Measurements from ENCODE around the gene NCKAP1.
"Not testable (repeated sequence)": the region's sequence is repeated elsewhere in the genome, so short reads cannot be mapped to it uniquely, and the experiment has no call there.

DNA sequence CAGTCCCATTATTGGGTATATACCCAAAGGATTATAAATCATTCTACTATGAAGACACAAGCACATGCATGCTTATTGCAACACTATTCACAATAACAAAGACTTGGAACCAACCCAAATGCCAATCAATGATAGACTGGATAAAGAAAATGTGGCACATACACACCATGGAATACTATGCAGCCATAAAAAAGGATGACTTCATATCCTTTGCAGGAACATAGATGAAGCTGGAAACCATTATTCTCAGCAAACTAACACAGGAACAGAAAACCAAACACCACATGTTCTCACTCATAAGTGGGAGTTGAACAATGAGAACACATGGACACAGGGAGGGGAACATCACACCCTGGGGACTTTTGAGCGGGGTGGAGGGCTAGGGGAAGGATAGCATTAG lies 158.2 kb downstream of the NCKAP1 start:
- TF ChIP-seq, protein P1, sequence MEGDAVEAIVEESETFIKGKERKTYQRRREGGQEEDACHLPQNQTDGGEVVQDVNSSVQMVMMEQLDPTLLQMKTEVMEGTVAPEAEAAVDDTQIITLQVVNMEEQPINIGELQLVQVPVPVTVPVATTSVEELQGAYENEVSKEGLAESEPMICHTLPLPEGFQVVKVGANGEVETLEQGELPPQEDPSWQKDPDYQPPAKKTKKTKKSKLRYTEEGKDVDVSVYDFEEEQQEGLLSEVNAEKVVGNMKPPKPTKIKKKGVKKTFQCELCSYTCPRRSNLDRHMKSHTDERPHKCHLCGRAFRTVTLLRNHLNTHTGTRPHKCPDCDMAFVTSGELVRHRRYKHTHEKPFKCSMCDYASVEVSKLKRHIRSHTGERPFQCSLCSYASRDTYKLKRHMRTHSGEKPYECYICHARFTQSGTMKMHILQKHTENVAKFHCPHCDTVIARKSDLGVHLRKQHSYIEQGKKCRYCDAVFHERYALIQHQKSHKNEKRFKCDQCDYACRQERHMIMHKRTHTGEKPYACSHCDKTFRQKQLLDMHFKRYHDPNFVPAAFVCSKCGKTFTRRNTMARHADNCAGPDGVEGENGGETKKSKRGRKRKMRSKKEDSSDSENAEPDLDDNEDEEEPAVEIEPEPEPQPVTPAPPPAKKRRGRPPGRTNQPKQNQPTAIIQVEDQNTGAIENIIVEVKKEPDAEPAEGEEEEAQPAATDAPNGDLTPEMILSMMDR (IDR thresholded peaks at IDR 0.05 in 2 of 3, conservative IDR thresholded peaks at IDR 0.05 in 1 of 3; ENCODE audit: borderline replicate concordance in 1 of 3, insufficient read depth in 1 of 3, low read depth in 2 of 3, low read length in 2 of 3) = not testable (repeated sequence)
- not testable (repeated sequence) for TF ChIP-seq FOSL1 (IDR thresholded peaks at IDR 0.05; ENCODE audit: low read depth); EZH2 (IDR thresholded peaks at IDR 0.05); TCF7L2 (IDR thresholded peaks at IDR 0.05; ENCODE audit: borderline replicate concordance, extremely low read depth, insufficient read depth, insufficient read length); POLR2AphosphoS5 (IDR thresholded peaks at IDR 0.05; ENCODE audit: low read depth, low read length); SP1 (IDR thresholded peaks at IDR 0.05; ENCODE audit: low read depth)
- TF ChIP-seq, protein P2, sequence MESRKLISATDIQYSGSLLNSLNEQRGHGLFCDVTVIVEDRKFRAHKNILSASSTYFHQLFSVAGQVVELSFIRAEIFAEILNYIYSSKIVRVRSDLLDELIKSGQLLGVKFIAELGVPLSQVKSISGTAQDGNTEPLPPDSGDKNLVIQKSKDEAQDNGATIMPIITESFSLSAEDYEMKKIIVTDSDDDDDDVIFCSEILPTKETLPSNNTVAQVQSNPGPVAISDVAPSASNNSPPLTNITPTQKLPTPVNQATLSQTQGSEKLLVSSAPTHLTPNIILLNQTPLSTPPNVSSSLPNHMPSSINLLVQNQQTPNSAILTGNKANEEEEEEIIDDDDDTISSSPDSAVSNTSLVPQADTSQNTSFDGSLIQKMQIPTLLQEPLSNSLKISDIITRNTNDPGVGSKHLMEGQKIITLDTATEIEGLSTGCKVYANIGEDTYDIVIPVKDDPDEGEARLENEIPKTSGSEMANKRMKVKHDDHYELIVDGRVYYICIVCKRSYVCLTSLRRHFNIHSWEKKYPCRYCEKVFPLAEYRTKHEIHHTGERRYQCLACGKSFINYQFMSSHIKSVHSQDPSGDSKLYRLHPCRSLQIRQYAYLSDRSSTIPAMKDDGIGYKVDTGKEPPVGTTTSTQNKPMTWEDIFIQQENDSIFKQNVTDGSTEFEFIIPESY (IDR thresholded peaks at IDR 0.05; ENCODE audit: extremely low read depth, insufficient replicate concordance, low read length) = not testable (repeated sequence)
